GM23338 (cell line): ENCODE measurements around the gene CDV3. TPM values are rescaled to one million over a fixed set of nuclear protein-coding genes. Genes with fewer than 3 reads are reported as not detected.

Source experiments
- ATAC-seq: fragments of 200-7000 bp; cut with Tn5 transposase; 3 replicates; pipeline ENCODE4 v1.9.1; 2020
- DNase-seq: peaks from one replicate; pipeline ENCODE4 v3.0.0-alpha.2; 2015; ENCODE audit warnings: low spot score
- H2AFZ ChIP-seq: fragments of 200-600 bp; sonication (generic); 2 replicates; pipeline ENCODE4 v1.8.0; 2016; ENCODE audit warnings: antibody characterized with exemption, mild to moderate bottlenecking, moderate library complexity
- H3F3A ChIP-seq: fragments of 200-600 bp; sonication (generic); replicated peaks from 2 replicates; pipeline ENCODE4 v1.8.0; 2017; ENCODE audit warnings: antibody characterized with exemption, mixed run types, low read depth
- H3K27ac ChIP-seq: fragments of 200-600 bp; sonication (generic); 2 replicates; pipeline ENCODE4 v1.6.1; 2016; ENCODE audit warnings: low read depth
- H3K27me3 ChIP-seq: fragments of 200-600 bp; sonication (generic); 2 replicates; pipeline ENCODE4 v1.8.0; 2016; ENCODE audit warnings: mild to moderate bottlenecking, mixed run types, moderate library complexity; ENCODE audit not compliant: insufficient read depth
- H3K36me3 ChIP-seq: fragments of 200-600 bp; sonication (generic); 2 replicates; pipeline ENCODE4 v1.8.0; 2016; ENCODE audit warnings: mild to moderate bottlenecking; ENCODE audit not compliant: insufficient read depth
- H3K4me1 ChIP-seq: fragments of 200-600 bp; sonication (generic); 2 replicates; pipeline ENCODE4 v1.8.0; 2016; ENCODE audit warnings: mild to moderate bottlenecking, moderate library complexity; ENCODE audit not compliant: insufficient read depth
- H3K4me2 ChIP-seq: fragments of 200-600 bp; sonication (generic); 2 replicates; pipeline ENCODE4 v1.7.1; 2017; ENCODE audit warnings: mixed run types
- H3K4me3 ChIP-seq: fragments of 200-600 bp; sonication (generic); 2 replicates; pipeline ENCODE4 v1.6.1; 2016; ENCODE audit warnings: mixed run types
- H3K79me2 ChIP-seq: fragments of 200-600 bp; sonication (generic); replicated peaks from 2 replicates; pipeline ENCODE4 v1.8.0; 2017; ENCODE audit warnings: mild to moderate bottlenecking; ENCODE audit not compliant: insufficient read depth
- H3K9me2 ChIP-seq: fragments of 200-600 bp; sonication (generic); 2 replicates; pipeline ENCODE4 v1.8.0; 2017; ENCODE audit not compliant: insufficient read depth
- H4K20me1 ChIP-seq: fragments of 200-600 bp; sonication (generic); replicated peaks from 2 replicates; pipeline ENCODE4 v1.8.0; 2017; ENCODE audit warnings: mild to moderate bottlenecking; ENCODE audit not compliant: insufficient read depth
- H3K27ac Mint-ChIP-seq: 2 replicates; pipeline ENCODE4 v1.8.0; 2020; ENCODE audit warnings: inconsistent platforms, mild to moderate bottlenecking, moderate library complexity, mixed read lengths
- H3K27me3 Mint-ChIP-seq: 3 replicates; pipeline ENCODE4 v1.8.0; 2022; ENCODE audit warnings: low read depth, mild to moderate bottlenecking, moderate library complexity, mixed read lengths, inconsistent platforms; ENCODE audit not compliant: insufficient read depth, poor library complexity
- H3K36me3 Mint-ChIP-seq: 3 replicates; pipeline ENCODE4 v1.8.0; 2021; ENCODE audit warnings: low read depth, mild to moderate bottlenecking, inconsistent platforms, moderate library complexity, mixed read lengths
- H3K4me1 Mint-ChIP-seq: 3 replicates; pipeline ENCODE4 v1.8.0; 2020; ENCODE audit warnings: mild to moderate bottlenecking, inconsistent platforms, mixed read lengths
- H3K4me3 Mint-ChIP-seq: 3 replicates; pipeline ENCODE4 v1.8.0; 2021; ENCODE audit warnings: moderate library complexity, mild to moderate bottlenecking, inconsistent platforms, mixed read lengths
- H3K9me3 Mint-ChIP-seq: 3 replicates; pipeline ENCODE4 v1.8.0; 2020; ENCODE audit warnings: moderate library complexity, mild to moderate bottlenecking, inconsistent platforms, mixed read lengths
- CREB1 ChIP-seq: fragments of 250-450 bp; sonication (Bioruptor Pico); IDR thresholded peaks from 2 replicates; pipeline ENCODE4 v1.5.0; 2020; ENCODE audit warnings: low read depth, mild to moderate bottlenecking, moderate library complexity
- CTCF ChIP-seq, 2 experiments: fragments of 200-600 bp in 1 of 2; sonication (generic) in 1 of 2; conservative IDR thresholded peaks; 2 replicates each; pipeline versions ENCODE4 v1.5.1 to v1.6.1; 2016 to 2017; ENCODE audit warnings: antibody characterized with exemption in 2 of 2, low read depth in 2 of 2, mild to moderate bottlenecking in 2 of 2, moderate library complexity in 1 of 2
- EZH2 ChIP-seq: fragments of 200-600 bp; sonication (generic); IDR thresholded peaks from one replicate; pipeline ENCODE4 v1.8.0; 2017; ENCODE audit warnings: antibody characterized with exemption, mild to moderate bottlenecking, low read depth; ENCODE audit not compliant: unreplicated experiment
- EZH2phosphoT487 ChIP-seq: fragments of 200-600 bp; sonication (generic); IDR thresholded peaks from one replicate; pipeline ENCODE4 v1.8.1; 2018; ENCODE audit warnings: antibody characterized with exemption; ENCODE audit not compliant: unreplicated experiment
- JUNB ChIP-seq: IDR thresholded peaks from one replicate; pipeline ENCODE4 v1.6.1; 2016; ENCODE audit warnings: antibody characterized with exemption; ENCODE audit not compliant: unreplicated experiment
- NANOG ChIP-seq: IDR thresholded peaks from 2 replicates; pipeline ENCODE4 v1.6.1; 2016; ENCODE audit warnings: antibody characterized with exemption, borderline replicate concordance
- POLR2AphosphoS5 ChIP-seq: IDR thresholded peaks from 2 replicates; pipeline ENCODE4 v1.6.1; 2016; ENCODE audit warnings: antibody characterized with exemption, low read depth
- REST ChIP-seq: IDR thresholded peaks from one replicate; pipeline ENCODE4 v1.6.1; 2018; ENCODE audit warnings: antibody characterized with exemption; ENCODE audit not compliant: unreplicated experiment
- STAT1 ChIP-seq: IDR thresholded peaks from one replicate; pipeline ENCODE4 v1.6.1; 2016; ENCODE audit warnings: antibody characterized with exemption; ENCODE audit not compliant: unreplicated experiment
- ZNF114 ChIP-seq: fragments of 250-450 bp; sonication (Bioruptor Pico); IDR thresholded peaks from 2 replicates; pipeline ENCODE4 v1.5.0; 2020; ENCODE audit warnings: mild to moderate bottlenecking, moderate library complexity
- ZNF331 ChIP-seq: fragments of 250-450 bp; sonication (Bioruptor Pico); IDR thresholded peaks from 2 replicates; pipeline ENCODE4 v1.5.0; 2020; ENCODE audit warnings: low read depth, mild to moderate bottlenecking, moderate library complexity
- polyA plus RNA-seq: library from polyadenylated mRNA; unstranded; fragments of >200 nt; fragmentation: Nextera tagmentation; extraction: Ambion mirVana; gene quantifications from 2 replicates; pipeline ENCODE4 v1.2.1, GENCODE V29; 2016
- total RNA-seq: library from RNA; depleted of rRNA; stranded (reverse); fragments of >200 nt; shearing (Covaris generic); gene quantifications from 2 replicates; pipeline ENCODE4 v1.2.3, GENCODE V29; 2014
- TF ChIP-seq, protein P1 (sequence below): IDR thresholded peaks from 2 replicates; pipeline ENCODE4 v1.6.1; 2016; ENCODE audit warnings: antibody characterized with exemption
- TF ChIP-seq, protein P2 (sequence below): fragments of 250-450 bp; sonication (Bioruptor Pico); IDR thresholded peaks from 2 replicates; pipeline ENCODE4 v1.5.0; 2020; ENCODE audit warnings: mild to moderate bottlenecking, moderate library complexity

CDV3 gene
- total and polyA plus RNA-seq, 2 experiments from 2014 or later, result 36.6 to 119 TPM

GRCh38 chr3:133532951-133533350 is 40.5 kb upstream of the CDV3 start:
- no peak overlapping the region for H3K4me3 ChIP-seq
- no peak overlapping the region for H3K4me2 ChIP-seq
- no peak overlapping the region for H3K4me3 Mint-ChIP-seq
- no peak for TF ChIP-seq STAT1
- TF ChIP-seq ZNF114 (CRISPR knock-in tag), result no peak
- TF ChIP-seq, protein P1, sequence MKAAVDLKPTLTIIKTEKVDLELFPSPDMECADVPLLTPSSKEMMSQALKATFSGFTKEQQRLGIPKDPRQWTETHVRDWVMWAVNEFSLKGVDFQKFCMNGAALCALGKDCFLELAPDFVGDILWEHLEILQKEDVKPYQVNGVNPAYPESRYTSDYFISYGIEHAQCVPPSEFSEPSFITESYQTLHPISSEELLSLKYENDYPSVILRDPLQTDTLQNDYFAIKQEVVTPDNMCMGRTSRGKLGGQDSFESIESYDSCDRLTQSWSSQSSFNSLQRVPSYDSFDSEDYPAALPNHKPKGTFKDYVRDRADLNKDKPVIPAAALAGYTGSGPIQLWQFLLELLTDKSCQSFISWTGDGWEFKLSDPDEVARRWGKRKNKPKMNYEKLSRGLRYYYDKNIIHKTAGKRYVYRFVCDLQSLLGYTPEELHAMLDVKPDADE, result no peak
- TF ChIP-seq EZH2, result no peak
- no peak for TF ChIP-seq POLR2AphosphoS5
- TF ChIP-seq EZH2phosphoT487, result no peak
- no peak for TF ChIP-seq JUNB
- TF ChIP-seq ZNF331 (CRISPR knock-in tag), result no peak
- no peak for TF ChIP-seq NANOG
- TF ChIP-seq CREB1 (CRISPR knock-in tag), result no peak
- no peak for TF ChIP-seq CTCF (conservative IDR thresholded peaks at IDR 0.05; ENCODE audit: low read depth in 2 of 2)
- no peak for TF ChIP-seq REST
- TF ChIP-seq, protein P2, sequence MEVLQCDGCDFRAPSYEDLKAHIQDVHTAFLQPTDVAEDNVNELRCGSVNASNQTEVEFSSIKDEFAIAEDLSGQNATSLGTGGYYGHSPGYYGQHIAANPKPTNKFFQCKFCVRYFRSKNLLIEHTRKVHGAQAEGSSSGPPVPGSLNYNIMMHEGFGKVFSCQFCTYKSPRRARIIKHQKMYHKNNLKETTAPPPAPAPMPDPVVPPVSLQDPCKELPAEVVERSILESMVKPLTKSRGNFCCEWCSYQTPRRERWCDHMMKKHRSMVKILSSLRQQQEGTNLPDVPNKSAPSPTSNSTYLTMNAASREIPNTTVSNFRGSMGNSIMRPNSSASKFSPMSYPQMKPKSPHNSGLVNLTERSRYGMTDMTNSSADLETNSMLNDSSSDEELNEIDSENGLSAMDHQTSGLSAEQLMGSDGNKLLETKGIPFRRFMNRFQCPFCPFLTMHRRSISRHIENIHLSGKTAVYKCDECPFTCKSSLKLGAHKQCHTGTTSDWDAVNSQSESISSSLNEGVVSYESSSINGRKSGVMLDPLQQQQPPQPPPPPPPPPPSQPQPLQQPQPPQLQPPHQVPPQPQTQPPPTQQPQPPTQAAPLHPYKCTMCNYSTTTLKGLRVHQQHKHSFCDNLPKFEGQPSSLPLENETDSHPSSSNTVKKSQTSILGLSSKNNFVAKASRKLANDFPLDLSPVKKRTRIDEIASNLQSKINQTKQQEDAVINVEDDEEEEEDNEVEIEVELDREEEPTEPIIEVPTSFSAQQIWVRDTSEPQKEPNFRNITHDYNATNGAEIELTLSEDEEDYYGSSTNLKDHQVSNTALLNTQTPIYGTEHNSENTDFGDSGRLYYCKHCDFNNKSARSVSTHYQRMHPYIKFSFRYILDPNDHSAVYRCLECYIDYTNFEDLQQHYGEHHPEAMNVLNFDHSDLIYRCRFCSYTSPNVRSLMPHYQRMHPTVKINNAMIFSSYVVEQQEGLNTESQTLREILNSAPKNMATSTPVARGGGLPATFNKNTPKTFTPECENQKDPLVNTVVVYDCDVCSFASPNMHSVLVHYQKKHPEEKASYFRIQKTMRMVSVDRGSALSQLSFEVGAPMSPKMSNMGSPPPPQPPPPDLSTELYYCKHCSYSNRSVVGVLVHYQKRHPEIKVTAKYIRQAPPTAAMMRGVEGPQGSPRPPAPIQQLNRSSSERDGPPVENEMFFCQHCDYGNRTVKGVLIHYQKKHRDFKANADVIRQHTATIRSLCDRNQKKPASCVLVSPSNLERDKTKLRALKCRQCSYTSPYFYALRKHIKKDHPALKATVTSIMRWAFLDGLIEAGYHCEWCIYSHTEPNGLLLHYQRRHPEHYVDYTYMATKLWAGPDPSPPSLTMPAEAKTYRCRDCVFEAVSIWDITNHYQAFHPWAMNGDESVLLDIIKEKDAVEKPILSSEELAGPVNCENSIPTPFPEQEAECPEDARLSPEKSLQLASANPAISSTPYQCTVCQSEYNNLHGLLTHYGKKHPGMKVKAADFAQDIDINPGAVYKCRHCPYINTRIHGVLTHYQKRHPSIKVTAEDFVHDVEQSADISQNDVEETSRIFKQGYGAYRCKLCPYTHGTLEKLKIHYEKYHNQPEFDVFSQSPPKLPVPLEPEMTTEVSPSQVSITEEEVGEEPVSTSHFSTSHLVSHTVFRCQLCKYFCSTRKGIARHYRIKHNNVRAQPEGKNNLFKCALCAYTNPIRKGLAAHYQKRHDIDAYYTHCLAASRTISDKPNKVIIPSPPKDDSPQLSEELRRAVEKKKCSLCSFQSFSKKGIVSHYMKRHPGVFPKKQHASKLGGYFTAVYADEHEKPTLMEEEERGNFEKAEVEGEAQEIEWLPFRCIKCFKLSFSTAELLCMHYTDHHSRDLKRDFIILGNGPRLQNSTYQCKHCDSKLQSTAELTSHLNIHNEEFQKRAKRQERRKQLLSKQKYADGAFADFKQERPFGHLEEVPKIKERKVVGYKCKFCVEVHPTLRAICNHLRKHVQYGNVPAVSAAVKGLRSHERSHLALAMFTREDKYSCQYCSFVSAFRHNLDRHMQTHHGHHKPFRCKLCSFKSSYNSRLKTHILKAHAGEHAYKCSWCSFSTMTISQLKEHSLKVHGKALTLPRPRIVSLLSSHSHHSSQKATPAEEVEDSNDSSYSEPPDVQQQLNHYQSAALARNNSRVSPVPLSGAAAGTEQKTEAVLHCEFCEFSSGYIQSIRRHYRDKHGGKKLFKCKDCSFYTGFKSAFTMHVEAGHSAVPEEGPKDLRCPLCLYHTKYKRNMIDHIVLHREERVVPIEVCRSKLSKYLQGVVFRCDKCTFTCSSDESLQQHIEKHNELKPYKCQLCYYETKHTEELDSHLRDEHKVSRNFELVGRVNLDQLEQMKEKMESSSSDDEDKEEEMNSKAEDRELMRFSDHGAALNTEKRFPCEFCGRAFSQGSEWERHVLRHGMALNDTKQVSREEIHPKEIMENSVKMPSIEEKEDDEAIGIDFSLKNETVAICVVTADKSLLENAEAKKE, result no peak
- H3K79me2 ChIP-seq, result no peaks in the 10 kb centered on the region
- no peaks in the 10 kb centered on the region for H4K20me1 ChIP-seq
- H3K4me1 Mint-ChIP-seq, result peaks cover 3% of the 10 kb centered on the region; the same call in 1 of the 3 replicates
- H3K4me1 ChIP-seq, result no peaks in the 10 kb centered on the region
- 0 out of 2 replicates have a peak overlapping the region, but pooled peaks have one; percentile 59 for H2AFZ ChIP-seq
- H3K27ac Mint-ChIP-seq, result no peak overlapping the region
- no peaks in the 10 kb centered on the region for H3K27me3 ChIP-seq
- H3K9me2 ChIP-seq, result 0 out of 2 replicates have a peak, but pooled peaks cover 3% of the 10 kb centered on the region
- no peaks in the 10 kb centered on the region for H3K36me3 ChIP-seq
- peaks cover 9% of the 10 kb centered on the region; the same call in 2 of the 3 replicates for H3K9me3 Mint-ChIP-seq
- H3F3A ChIP-seq, result no peaks in the 10 kb centered on the region
- H3K27ac ChIP-seq, result no peak overlapping the region
- ATAC-seq, result no peak
- no peak for DNase-seq
- peaks cover 3% of the 10 kb centered on the region; the same call in 2 of the 3 replicates for H3K36me3 Mint-ChIP-seq
- H3K27me3 Mint-ChIP-seq, result peaks cover 9% of the 10 kb centered on the region
